ENCODE results near the gene PPP6R1.

PPP6R1 gene

DNA sequence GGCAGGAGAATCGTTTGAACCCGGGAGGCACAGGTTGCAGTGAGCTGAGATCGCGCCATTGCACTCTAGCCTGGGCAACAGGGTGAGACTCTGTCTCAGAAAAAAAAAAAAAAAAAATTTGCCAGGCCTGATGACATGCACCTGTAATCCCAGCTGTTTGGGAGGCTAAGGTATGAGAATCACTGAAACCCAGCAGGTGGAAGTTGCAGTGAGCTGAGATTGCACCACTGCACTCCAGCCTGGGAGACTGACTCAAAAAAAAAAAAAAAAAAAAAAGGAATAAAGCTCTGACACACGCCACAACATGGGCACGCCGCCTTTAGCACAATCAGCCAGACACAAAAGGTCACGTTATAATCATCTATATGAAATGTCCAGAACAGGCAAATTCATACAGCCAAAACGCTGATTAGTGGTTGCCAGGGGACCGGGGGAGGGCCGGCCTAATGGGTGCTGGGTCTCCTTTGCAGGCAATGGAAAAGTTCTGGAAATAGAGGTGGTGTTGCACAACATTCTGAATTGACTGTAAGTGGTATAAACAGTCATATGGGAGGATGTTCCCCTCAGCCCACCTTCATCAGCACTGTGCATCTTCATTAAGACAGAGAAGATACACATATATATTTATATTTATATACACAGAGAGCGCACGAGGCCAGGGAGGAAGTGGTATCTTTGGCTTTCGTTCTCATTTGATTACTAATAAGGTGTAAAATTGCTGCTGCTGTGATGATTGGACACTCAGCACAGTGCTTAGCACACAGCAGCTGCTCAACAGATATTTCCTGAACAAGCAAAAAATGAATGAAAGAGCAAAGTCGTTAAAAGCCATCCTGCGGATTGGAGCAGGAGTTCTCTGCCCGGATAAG, 17.3 kb upstream of the PPP6R1 start:
- H3K4me3 ChIP-seq (ENCODE audit: low read length): peak overlapping the region; percentile 6; the same call in 1 of the 2 replicates

DNA sequence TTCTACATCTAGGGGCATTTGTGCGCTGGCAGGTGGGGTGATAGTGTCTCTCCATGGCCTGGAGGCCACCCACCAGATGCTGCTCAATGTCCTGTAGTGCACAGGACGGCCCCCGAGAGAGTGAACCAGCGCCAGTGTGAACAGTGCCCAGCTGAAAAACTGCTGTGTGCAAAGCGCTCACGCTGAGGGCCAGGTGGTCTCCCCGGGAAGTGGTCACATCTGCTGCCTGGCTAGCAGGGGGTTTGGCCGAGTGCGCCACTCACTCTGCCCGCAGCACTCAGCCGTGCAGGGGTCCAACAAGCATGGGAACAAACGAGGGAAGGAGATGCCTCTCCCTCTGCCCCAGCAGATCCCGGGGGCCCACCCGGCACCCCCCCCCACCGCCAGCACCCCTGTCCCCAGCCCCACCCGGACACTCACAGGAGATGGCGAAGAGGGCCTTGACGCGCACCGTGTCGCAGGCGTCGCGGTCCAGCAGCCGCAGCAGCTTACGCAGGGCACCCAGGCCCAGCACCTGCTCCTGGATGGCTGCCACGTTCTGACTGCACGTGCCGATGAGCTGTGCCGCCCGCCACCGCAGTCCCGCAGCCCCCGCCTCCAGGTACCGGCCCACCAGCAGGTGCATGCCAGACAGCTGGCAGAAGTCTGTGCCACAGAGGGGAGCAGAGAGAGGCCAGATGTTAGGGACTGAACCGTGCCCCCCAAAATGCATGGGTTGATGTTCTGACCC, 15.3 kb upstream of the PPP6R1 start:
- no peak for TF ChIP-seq ZNF274 (IDR thresholded peaks at IDR 0.05; ENCODE audit: low read depth, low read length)
- no peak overlapping the region for H3K4me3 ChIP-seq (ENCODE audit: low read length)

More for the DNA sequence above, 17.3 kb upstream of the PPP6R1 start:
- TF ChIP-seq ZNF274 (IDR thresholded peaks at IDR 0.05; ENCODE audit: low read depth, low read length): no peak

DNA sequence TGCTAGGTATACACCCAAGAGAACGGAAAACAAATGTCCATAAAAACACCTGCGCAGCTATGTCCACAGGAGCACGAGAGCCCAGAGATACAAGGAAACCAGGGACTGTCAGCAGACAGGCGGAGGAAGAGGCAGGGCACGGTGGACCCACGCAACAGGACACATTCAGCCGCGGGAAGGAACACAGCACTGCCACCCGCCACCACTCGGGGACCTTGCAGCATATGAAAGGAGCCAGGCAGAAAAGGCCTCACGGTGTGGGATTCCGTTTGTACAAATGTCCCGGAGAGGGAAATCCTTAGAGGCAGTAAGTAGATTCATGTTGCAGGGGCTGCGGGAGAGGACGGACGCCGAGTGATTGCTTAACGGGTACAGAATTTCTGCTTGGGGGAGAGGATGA, 13.3 kb upstream of the PPP6R1 start:
- TF ChIP-seq ZNF274 (IDR thresholded peaks at IDR 0.05; ENCODE audit: low read depth, low read length): no peak

DNA sequence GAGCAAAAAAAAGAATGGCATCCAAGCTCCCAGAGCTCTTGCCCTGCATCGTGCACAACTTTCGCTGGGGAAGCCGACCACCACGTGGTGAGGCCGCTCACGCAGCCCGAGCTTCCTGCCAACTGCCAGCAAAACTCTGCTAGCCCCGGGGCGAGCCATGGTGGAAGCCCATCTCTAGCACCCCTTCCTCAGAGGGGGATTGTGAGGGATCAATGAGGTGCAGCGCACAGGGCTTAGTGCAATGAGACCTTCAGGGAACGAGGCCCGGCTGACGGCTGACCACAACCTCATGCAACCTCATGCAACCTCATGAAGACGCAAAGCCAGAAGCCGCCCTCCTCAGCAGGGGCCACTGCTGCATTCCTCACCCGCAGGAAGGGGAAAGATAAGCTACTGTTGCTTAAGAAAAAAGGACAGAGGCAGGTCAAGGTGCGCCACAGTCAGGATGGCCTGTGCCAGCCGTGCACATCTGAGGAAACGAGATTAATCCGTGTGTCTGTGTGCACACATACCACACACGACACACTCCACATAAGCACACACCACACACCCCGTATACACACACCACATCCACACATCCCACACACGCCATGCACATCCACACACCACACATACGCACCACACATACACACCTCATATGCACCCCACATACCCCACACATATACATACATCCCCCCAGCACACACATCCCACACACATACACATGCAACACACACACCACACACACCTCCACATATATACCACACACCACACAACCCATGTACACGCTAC, 11.5 kb upstream of the PPP6R1 start:
- no peak for TF ChIP-seq ZNF274 (IDR thresholded peaks at IDR 0.05; ENCODE audit: low read depth, low read length)

More for the DNA sequence above, 13.3 kb upstream of the PPP6R1 start:
- H3K4me3 ChIP-seq (ENCODE audit: low read length): no peak overlapping the region

DNA sequence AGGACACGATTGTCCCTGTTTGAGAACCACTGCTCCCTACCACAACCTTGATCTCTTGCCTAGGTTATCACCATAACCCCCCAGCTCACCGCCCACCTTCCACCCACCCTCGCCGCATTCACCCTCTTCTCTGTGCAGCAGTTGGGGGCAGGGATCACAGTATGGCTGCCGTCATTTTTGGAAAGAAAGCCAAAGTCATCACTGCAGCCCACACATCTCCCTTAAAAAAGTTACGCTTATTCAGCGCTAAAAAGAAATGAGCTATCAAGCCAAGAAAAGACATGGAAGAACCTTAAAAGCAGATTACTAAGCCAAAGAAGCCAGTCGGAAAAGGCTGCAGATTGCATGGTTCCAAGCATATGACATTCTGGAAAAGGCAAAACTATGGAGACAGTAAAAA, 10.5 kb upstream of the PPP6R1 start:
- no peak overlapping the region for H3K4me3 ChIP-seq (ENCODE audit: low read length)
- TF ChIP-seq ZNF274 (IDR thresholded peaks at IDR 0.05; ENCODE audit: low read depth, low read length): no peak

More for the DNA sequence above, 11.5 kb upstream of the PPP6R1 start:
- H3K4me3 ChIP-seq (ENCODE audit: low read length): no peak overlapping the region

DNA sequence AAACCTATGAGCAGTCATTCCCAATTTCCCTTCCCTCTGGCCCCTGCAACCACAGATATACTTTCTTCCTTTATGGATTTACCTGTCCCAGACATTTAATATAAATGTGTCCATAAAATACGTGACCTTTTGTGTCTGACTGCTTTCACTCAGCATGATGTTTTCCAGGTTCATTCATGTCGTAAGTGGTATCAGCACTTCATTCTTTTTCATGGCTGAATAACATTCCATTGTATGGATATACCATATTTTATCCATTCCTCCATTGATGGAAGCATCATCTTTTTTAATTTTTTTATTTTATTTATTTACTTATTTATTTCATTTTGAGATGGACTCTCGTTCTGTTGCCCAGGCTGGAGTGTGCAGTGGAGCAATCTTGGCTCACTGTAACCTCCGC, 8.0 kb upstream of the PPP6R1 start:
- TF ChIP-seq ZNF274 (IDR thresholded peaks at IDR 0.05; ENCODE audit: low read depth, low read length): no peak
- no peak overlapping the region for H3K4me3 ChIP-seq (ENCODE audit: low read length)

DNA sequence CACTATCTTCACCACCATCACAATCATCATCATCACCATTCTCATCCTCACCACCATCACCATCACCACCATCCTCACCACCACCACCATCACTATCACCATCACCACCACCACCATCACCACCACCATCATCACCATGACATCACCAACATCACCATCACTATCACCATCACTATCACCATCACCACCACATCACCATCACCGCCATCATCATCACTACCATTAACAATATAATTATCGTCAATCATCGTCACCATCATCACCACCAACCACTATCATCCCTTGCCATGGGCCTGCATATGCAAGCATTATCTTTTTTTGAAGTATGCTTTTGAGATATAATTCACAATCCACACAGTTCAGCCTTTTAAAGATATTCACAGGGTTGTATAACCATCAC, 7.6 kb upstream of the PPP6R1 start:
- no peak for TF ChIP-seq ZNF274 (IDR thresholded peaks at IDR 0.05; ENCODE audit: low read depth, low read length)
- no peak overlapping the region for H3K4me3 ChIP-seq (ENCODE audit: low read length)

DNA sequence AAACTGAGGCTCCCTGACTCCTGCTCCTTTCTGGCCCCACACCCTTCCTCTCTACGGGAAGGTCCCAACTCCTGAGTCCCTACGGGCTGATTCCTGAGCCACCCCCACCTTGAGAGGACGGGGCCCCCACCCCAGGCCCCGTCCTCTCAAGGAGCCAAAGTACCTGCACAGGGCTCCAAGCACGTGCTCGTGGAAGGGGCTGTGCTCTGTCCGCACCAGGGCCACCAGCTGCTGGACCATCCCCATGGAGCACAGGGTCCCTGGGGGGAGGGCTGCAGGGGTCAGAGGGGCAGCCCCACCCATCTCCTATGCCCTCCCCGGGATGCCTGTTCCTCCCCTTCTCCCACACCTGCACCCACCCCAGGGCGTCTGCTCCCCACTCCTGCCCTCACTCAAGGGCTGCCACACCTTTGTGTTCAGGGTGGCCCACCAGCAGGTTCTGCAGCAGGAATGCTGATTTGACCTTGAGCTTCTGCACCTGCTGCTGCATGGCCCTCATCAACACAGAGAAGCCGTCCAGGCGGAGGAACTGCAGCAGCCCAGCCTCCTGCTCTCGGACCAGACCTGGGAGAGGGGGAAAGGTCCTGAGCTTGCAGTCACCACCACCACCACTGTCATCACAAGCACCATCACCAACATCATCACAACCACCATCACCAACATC, 7.0 kb upstream of the PPP6R1 start:
- TF ChIP-seq ZNF274 (IDR thresholded peaks at IDR 0.05; ENCODE audit: low read depth, low read length): no peak

DNA sequence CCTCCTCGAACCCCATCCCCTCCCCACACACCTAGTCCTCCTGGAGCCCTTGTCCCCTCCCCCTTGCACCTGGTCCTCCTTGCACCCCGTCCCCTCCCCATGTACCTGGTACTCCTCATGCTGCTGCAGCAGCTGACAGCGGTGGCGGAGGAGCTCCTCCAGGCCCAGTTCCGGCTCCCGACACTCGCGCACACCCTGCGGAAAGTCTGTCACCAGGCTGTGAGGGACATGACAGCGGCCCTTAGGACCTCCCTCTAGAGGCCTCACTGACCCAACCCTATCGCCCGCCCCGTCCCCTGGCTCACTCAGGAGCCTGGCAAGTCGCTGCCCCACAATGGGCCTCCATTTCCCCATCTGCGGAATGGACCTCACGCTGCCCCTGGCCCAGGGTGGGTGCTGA, 6.4 kb upstream of the PPP6R1 start:
- no peak overlapping the region for H3K4me3 ChIP-seq (ENCODE audit: low read length)
- TF ChIP-seq ZNF274 (IDR thresholded peaks at IDR 0.05; ENCODE audit: low read depth, low read length): no peak

More for the DNA sequence above, 7.0 kb upstream of the PPP6R1 start:
- no peak overlapping the region for H3K4me3 ChIP-seq (ENCODE audit: low read length)

DNA sequence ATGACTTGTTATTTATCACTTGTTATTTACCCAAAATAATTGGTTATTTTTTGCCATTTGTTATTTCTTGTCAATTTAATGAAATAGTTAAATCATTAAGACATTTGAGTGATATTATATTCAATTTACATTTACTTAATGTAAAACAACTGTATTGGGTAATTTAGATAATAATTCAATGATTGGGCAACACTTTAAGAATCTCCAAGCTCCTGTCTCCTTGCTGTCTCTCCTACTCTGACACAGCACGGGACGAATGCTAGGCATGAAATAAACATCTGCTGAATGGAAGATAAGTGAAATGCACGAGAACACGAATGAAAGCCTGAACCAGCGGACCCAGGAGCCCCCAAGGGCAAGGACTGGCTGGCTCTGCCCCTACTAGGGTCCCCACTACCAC, 5.7 kb upstream of the PPP6R1 start:
- no peak overlapping the region for H3K4me3 ChIP-seq (ENCODE audit: low read length)
- no peak for TF ChIP-seq ZNF274 (IDR thresholded peaks at IDR 0.05; ENCODE audit: low read depth, low read length)

DNA sequence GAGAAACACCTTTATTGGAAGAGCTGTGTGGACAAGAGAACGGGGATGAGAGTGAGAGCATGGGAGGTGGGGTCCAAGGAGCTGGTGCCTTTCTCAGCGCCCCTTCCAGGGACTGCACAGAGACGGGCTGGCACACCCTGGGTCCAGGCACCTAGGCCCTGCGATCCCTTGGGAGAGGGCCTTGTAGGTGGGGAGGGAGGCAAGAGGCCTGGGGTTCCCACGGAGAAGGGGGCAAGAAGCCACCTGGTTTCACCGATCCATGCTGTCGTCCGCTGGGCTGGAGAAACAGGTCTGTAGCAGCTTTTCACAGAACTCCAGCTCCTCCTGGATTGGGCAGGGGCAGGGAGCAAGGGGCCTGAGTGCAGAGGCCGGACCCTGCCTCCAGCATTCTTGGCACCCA, 3.5 kb upstream of the PPP6R1 start:
- TF ChIP-seq ZNF274 (IDR thresholded peaks at IDR 0.05; ENCODE audit: low read depth, low read length): no peak
- H3K4me3 ChIP-seq (ENCODE audit: low read length): no peak overlapping the region

DNA sequence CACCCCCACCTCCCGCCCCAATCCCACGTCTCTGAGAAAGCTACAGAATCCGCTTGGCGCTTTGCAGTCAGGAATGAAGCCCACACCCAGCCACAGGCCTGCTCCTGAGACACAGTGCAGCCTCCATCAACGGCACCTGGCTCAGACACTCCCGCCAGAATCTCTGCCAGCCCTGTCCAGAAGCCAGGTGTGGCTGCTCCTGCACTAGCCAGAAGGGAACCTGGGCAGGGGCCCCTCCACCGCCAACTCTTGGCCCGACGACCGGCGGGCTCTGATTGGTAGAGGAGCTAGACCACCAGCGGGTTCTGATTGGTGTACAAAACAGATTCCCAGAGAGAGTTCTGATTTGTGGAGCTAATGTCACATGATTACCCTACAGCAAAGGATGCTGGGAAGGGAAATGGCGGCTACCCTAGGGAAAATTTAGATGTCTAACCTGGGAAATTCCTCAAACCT, 2.9 kb upstream of the PPP6R1 start:
- no peak overlapping the region for H3K4me3 ChIP-seq (ENCODE audit: low read length)
- TF ChIP-seq ZNF274 (IDR thresholded peaks at IDR 0.05; ENCODE audit: low read depth, low read length): no peak

DNA sequence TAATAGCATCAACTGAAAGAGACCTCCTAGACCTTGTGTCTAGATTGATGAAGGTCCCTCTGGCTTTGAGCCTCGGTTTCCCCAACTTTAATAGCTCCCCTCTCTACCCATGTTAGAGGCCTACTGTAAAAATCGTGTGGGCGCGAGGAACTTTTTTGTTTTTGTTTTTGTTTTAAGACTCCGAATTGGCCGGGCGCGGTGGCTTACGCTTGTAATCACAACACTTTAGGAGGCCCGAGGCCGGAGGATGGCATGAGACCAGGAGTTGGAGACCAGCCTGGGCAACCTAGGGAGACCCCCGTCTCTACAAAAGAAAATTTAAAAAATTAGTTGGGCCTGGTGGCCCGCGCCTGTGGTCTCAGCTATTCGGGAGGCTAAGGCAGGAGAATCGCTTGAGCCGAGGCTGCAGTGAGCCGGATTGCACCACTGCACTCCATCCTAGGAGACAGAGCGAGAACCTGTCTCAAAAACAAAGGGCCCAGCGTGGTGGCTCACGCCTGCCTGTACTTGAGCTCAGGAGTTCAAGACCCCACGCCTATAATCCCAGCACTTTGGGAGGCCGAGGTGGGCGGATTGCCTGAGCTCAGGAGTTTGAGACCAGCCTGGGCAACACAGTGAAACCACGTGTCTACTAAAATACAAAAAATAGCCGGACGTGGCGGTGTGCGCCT, 858 bp upstream of the PPP6R1 start:
- TF ChIP-seq ZNF274 (IDR thresholded peaks at IDR 0.05; ENCODE audit: low read depth, low read length): no peak
- peak overlapping the region; percentile 92 for H3K4me3 ChIP-seq (ENCODE audit: low read length)

Measured in GM08714 (cell line).